Suprapubic skin (tissue), 4 donors: ENCODE measurements around the gene ELN. TPM values are rescaled to one million over a fixed set of nuclear protein-coding genes. Genes with fewer than 3 reads are reported as not detected.
"Not testable (repeated sequence)": the region's sequence is repeated elsewhere in the genome, so short reads cannot be mapped to it uniquely, and the experiment has no call there.

Experiments
- DNase-seq, 2 donors: peaks; one replicate each; pipeline ENCODE4 v3.0.0-alpha.2; 2019; ENCODE audit warnings: low spot score in 2 of 2
- H3K27ac ChIP-seq: fragments of 200-600 bp; sonication (generic); one replicate; pipeline ENCODE4 v1.5.1; 2019
- H3K27me3 ChIP-seq: fragments of 200-600 bp; sonication (generic); one replicate; pipeline ENCODE4 v1.5.1; 2019
- H3K36me3 ChIP-seq: fragments of 200-600 bp; sonication (generic); one replicate; pipeline ENCODE4 v1.5.1; 2019
- H3K4me1 ChIP-seq: fragments of 200-600 bp; sonication (generic); one replicate; pipeline ENCODE4 v1.5.1; 2019
- H3K4me3 ChIP-seq: fragments of 200-600 bp; sonication (generic); one replicate; pipeline ENCODE4 v1.5.1; 2019; ENCODE audit warnings: mild to moderate bottlenecking
- H3K9me3 ChIP-seq: fragments of 200-600 bp; sonication (generic); one replicate; pipeline ENCODE4 v1.5.1; 2019
- CTCF ChIP-seq, 2 donors: fragments of 200-600 bp in 1 of 2; fragments of 450-650 bp in 1 of 2; sonication (generic) in 1 of 2; IDR thresholded peaks; one replicate each; pipeline ENCODE4 v1.5.1; 2016 to 2019; ENCODE audit warnings: antibody characterized with exemption in 2 of 2, mild to moderate bottlenecking in 1 of 2, moderate library complexity in 1 of 2
- EP300 ChIP-seq: sonication (generic); formaldehyde crosslinking; IDR thresholded peaks from one replicate; pipeline ENCODE4 v1.6.1; 2017; ENCODE audit warnings: antibody characterized with exemption
- POLR2A ChIP-seq, 2 donors: fragments of 450-650 bp; IDR thresholded peaks; one replicate each; pipeline ENCODE4 v1.6.1; 2017; ENCODE audit warnings: antibody characterized with exemption in 2 of 2, mild to moderate bottlenecking in 2 of 2, moderate library complexity in 2 of 2
- POLR2AphosphoS5 ChIP-seq, 3 donors: sonication (generic); formaldehyde crosslinking; IDR thresholded peaks; one replicate each; pipeline ENCODE4 v1.6.1; 2017; ENCODE audit warnings: antibody characterized with exemption in 3 of 3
- WGBS: methylation state at CpG from one replicate; pipeline ENCODE4 v1.1.5; 2018; 5-methylcytosine and 5-hydroxymethylcytosine counted together
- total RNA-seq, 4 donors: library from RNA; depleted of rRNA; stranded (reverse); fragments of >200 nt; gene quantifications; one replicate each; pipeline ENCODE4 v1.1.0, GENCODE V29; 2016

Gene ELN
- total RNA-seq, 4 donors from 2014 or later: 7.7 to 30.7 (median 25.1) TPM

GRCh38 chr7:74044366-74045350, 16.7 kb downstream of the ELN start:
- Histone ChIP-seq H3K4me3 (no peak overlapping the region), H3K27me3 (no peaks in the 10 kb centered on the region), H3K27ac (peak overlapping the region; percentile 34), H3K4me1 (peaks cover 24% of the 10 kb centered on the region), H3K36me3 (peaks cover 44% of the 10 kb centered on the region), H3K9me3 (no peaks in the 10 kb centered on the region)
- peak in 1 of 2 donors; percentile 55 for DNase-seq
- WGBS: 77% methylated on average over 7 of the region's 20 CpGs
- TF ChIP-seq POLR2A (IDR thresholded peaks at IDR 0.05): no peak
- no peak for TF ChIP-seq CTCF (IDR thresholded peaks at IDR 0.05)
- TF ChIP-seq EP300: no peak
- TF ChIP-seq POLR2AphosphoS5 (IDR thresholded peaks at IDR 0.05): no peak

GRCh38 chr7:74046581-74046980, 18.6 kb downstream of the ELN start:
- Histone ChIP-seq H3K4me1 (peaks cover 12% of the 10 kb centered on the region), H3K36me3 (peaks cover 53% of the 10 kb centered on the region)
- H3K9me3 ChIP-seq, H3K4me3 ChIP-seq, H3K27ac ChIP-seq, DNase-seq, H3K27me3 ChIP-seq: not testable (repeated sequence)
- WGBS: 94% methylated on average over 6 of the region's 7 CpGs

- DNase-seq: peak in 1 of 2 donors; percentile 52
- no peak overlapping the region for H3K4me3 ChIP-seq
- H3K36me3 ChIP-seq: peaks cover 63% of the 10 kb centered on the region
- 95% methylated on average over 3 of the region's 5 CpGs for WGBS
- no peak overlapping the region for H3K27ac ChIP-seq
- H3K4me1 ChIP-seq: peaks cover 14% of the 10 kb centered on the region
- no peak for TF ChIP-seq CTCF (IDR thresholded peaks at IDR 0.05)
- H3K27me3 ChIP-seq: no peaks in the 10 kb centered on the region
- no peaks in the 10 kb centered on the region for H3K9me3 ChIP-seq
Observed at GRCh38 chr7:74047804-74048380, 19.9 kb downstream of the ELN start.

- WGBS: 99% methylated on average over 2 of the region's 2 CpGs
Observed at GRCh38 chr7:74048999-74049599, 21.1 kb downstream of the ELN start.

More at GRCh38 chr7:74048999-74049599, 21.1 kb downstream of the ELN start:
- H3K27me3 ChIP-seq: no peaks in the 10 kb centered on the region
- no peak for TF ChIP-seq CTCF (IDR thresholded peaks at IDR 0.05)
- no peak for TF ChIP-seq POLR2AphosphoS5 (IDR thresholded peaks at IDR 0.05)
- TF ChIP-seq EP300: no peak
- TF ChIP-seq POLR2A (IDR thresholded peaks at IDR 0.05): no peak
- peaks cover 71% of the 10 kb centered on the region for H3K36me3 ChIP-seq
- no peaks in the 10 kb centered on the region for H3K9me3 ChIP-seq
- peaks cover 6% of the 10 kb centered on the region for H3K4me1 ChIP-seq
- no peak for DNase-seq
- H3K27ac ChIP-seq: no peak overlapping the region
- H3K4me3 ChIP-seq: no peak overlapping the region
